Fibroblast of the aortic adventitia (primary cell): ENCODE results near the gene RAP2A. TPM values are rescaled to one million over a fixed set of nuclear protein-coding genes. Genes with fewer than 3 reads are reported as not detected.

Experiments
- DNase-seq: peaks from one replicate; pipeline ENCODE4 v3.0.0-alpha.2; 2010; ENCODE audit warnings: low read depth
- H3K4me3 ChIP-seq: 2 replicates; pipeline ENCODE4 v1.5.1; 2011; ENCODE audit warnings: low read depth, mild to moderate bottlenecking, control low read depth, low read length, moderate library complexity
- CTCF ChIP-seq: IDR thresholded peaks from 2 replicates; pipeline ENCODE4 v1.5.1; 2011; ENCODE audit warnings: mild to moderate bottlenecking, low read length, control low read depth, inconsistent platforms; ENCODE audit not compliant: insufficient read depth
- total RNA-seq: library from RNA; depleted of rRNA; stranded (reverse); fragments of >200 nt; gene quantifications from 2 replicates; pipeline ENCODE4 v1.2.3, GENCODE V29; 2012; ENCODE audit warnings: low replicate concordance

The RAP2A gene
- total RNA-seq, 1 donor: 29.0 TPM

- TF ChIP-seq CTCF: no peak
- DNase-seq: no peak
- no peak overlapping the region for H3K4me3 ChIP-seq
These were observed 25.3 kb downstream of the RAP2A start for GRCh38 chr13:97459215-97459777.

- no peak for TF ChIP-seq CTCF
- DNase-seq: peak; percentile 72
- H3K4me3 ChIP-seq: peak overlapping the region; percentile 31
These were observed 26.2 kb downstream of the RAP2A start for GRCh38 chr13:97460004-97460775.

- TF ChIP-seq CTCF: no peak
- DNase-seq: no peak
- no peak overlapping the region for H3K4me3 ChIP-seq
These were observed 26.9 kb downstream of the RAP2A start for GRCh38 chr13:97460853-97461252.

- TF ChIP-seq CTCF: no peak
- DNase-seq: no peak
- no peak overlapping the region for H3K4me3 ChIP-seq
These were observed 30.6 kb downstream of the RAP2A start for GRCh38 chr13:97464561-97464960.

- TF ChIP-seq CTCF: no peak
- no peak for DNase-seq
- H3K4me3 ChIP-seq: no peak overlapping the region
These were observed 32.8 kb downstream of the RAP2A start for GRCh38 chr13:97466722-97467121.

- no peak overlapping the region for H3K4me3 ChIP-seq
- TF ChIP-seq CTCF: no peak
- peak; percentile 90 for DNase-seq
These were observed 34.4 kb downstream of the RAP2A start for GRCh38 chr13:97468331-97468730.
